ENCODE data around the gene DENND1A.

GRCh38 chr9:123380852-123381705 lies 548.8 kb downstream of the DENND1A start:
- TF ChIP-seq POLR2AphosphoS5 (IDR thresholded peaks at IDR 0.05; ENCODE audit: low read depth, low read length) (no peak), REST (IDR thresholded peaks at IDR 0.05; ENCODE audit: insufficient read depth in 1 of 2, low read depth in 2 of 2, low read length in 2 of 2) (no peak)

All from PFSK-1 (cell line).